HepG2 (cell line): ENCODE data around the gene MYO7A. TPM values are rescaled to one million over a fixed set of nuclear protein-coding genes. Genes with fewer than 3 reads are reported as not detected.

Source experiments
- ATAC-seq: fragments of 200-7000 bp; cut with Tn5 transposase; 3 replicates; pipeline ENCODE4 v1.9.1; 2020; ENCODE audit warnings: mild to moderate bottlenecking, moderate library complexity
- BruUV-seq: library from RNA; stranded (reverse); fragments of 400-500 nt; replicated peaks from 2 replicates; lab custom pipeline; 2021; lab: Mats Ljungman, UMichigan
- CTCF ChIA-PET: fragments of 300-600 bp; formaldehyde crosslinking; extraction: SDS; loops from one replicate; lab custom pipeline; 2021; ENCODE audit warnings: low total read pairs, inconsistent platforms, low intra/inter-chr PET ratio; lab: Yijun Ruan, JAX
- POLR2A ChIA-PET: fragments of 350-600 bp; sonication (Branson Sonifier 250); formaldehyde crosslinking; loops from one replicate; lab custom pipeline; 2020; ENCODE audit warnings: antibody characterized with exemption, inconsistent platforms; lab: Yijun Ruan, JAX
- DNase-seq: peaks from one replicate; pipeline ENCODE4 v3.0.0-alpha.2; 2015; ENCODE audit warnings: low spot score
- FAIRE-seq: peaks from 3 replicates; lab custom pipeline; 2011; peaks lifted over from hg19 to GRCh38; lab: Jason Lieb, UNC
- H2AFZ ChIP-seq: one replicate; pipeline ENCODE4 v1.6.1; 2011; ENCODE audit warnings: low read length, inconsistent platforms
- H3K27ac ChIP-seq: fragments of 300-600 bp; 3 replicates; pipeline ENCODE4 v1.8.0; 2011; ENCODE audit warnings: mixed run types, mild to moderate bottlenecking, mixed read lengths, low read length, inconsistent platforms; ENCODE audit not compliant: insufficient read depth; ENCODE audit errors: extremely low read length
- H3K27me3 ChIP-seq, 2 experiments: fragments of 200-600 bp in 1 of 2; 2 replicates in 1 of 2; 3 replicates in 1 of 2; pipeline versions ENCODE4 v1.6.0 to v1.8.0; 2011; ENCODE audit warnings: low read length in 2 of 2, mild to moderate bottlenecking in 2 of 2, moderate library complexity in 2 of 2, inconsistent platforms in 1 of 2; ENCODE audit not compliant: insufficient read depth in 2 of 2, control insufficient read depth in 1 of 2
- H3K36me3 ChIP-seq, 2 experiments: fragments of 200-600 bp in 1 of 2; replicated peaks in 1 of 2; 2 replicates in 1 of 2; 3 replicates in 1 of 2; pipeline versions ENCODE4 v1.5.1 to v1.8.0; 2011; ENCODE audit warnings: low read length in 2 of 2, inconsistent platforms in 1 of 2; ENCODE audit not compliant: insufficient read depth in 2 of 2, control insufficient read depth in 1 of 2
- H3K4me1 ChIP-seq: 2 replicates; pipeline ENCODE4 v1.5.1; 2012; ENCODE audit warnings: low read length, inconsistent platforms; ENCODE audit not compliant: insufficient read depth
- H3K4me2 ChIP-seq: 2 replicates; pipeline ENCODE4 v1.6.0; 2011; ENCODE audit warnings: low read depth, low read length, inconsistent platforms
- H3K4me3 ChIP-seq, 3 experiments: fragments of 200-600 bp in 1 of 3; sonication (generic), shearing (Covaris generic) in 1 of 3; replicated peaks in 1 of 3; 2 replicates each; pipeline ENCODE4 v1.5.1; 2011 to 2016; ENCODE audit warnings: low read length in 3 of 3, inconsistent platforms in 2 of 3, low read depth in 2 of 3, mild to moderate bottlenecking in 2 of 3, control low read depth in 1 of 3, mixed read lengths in 1 of 3; ENCODE audit not compliant: insufficient read depth in 1 of 3
- H3K79me2 ChIP-seq: one replicate; pipeline ENCODE4 v1.6.1; 2011; ENCODE audit warnings: low read length, inconsistent platforms; ENCODE audit not compliant: insufficient read depth
- H3K9ac ChIP-seq: 2 replicates; pipeline ENCODE4 v1.6.0; 2011; ENCODE audit warnings: mild to moderate bottlenecking, low read depth, low read length, inconsistent platforms; ENCODE audit not compliant: insufficient read depth
- H3K9me3 ChIP-seq: 2 replicates; pipeline ENCODE4 v1.5.1; 2012; ENCODE audit warnings: mild to moderate bottlenecking, low read length
- H4K20me1 ChIP-seq: 2 replicates; pipeline ENCODE4 v1.6.0; 2011; ENCODE audit warnings: inconsistent platforms, mild to moderate bottlenecking, low read length, moderate library complexity; ENCODE audit not compliant: insufficient read depth
- GATA4 ChIP-seq: sonication (generic); IDR thresholded peaks from 2 replicates; pipeline ENCODE4 v1.6.1; 2016; ENCODE audit warnings: antibody characterized with exemption, low read depth, borderline replicate concordance
- KDM5A ChIP-seq: fragments of 200-600 bp; sonication (generic); IDR thresholded peaks from 2 replicates; pipeline ENCODE4 v1.7.0; 2018; ENCODE audit warnings: antibody characterized with exemption, mild to moderate bottlenecking, low read length, borderline replicate concordance
- POLR2AphosphoS2 ChIP-seq: IDR thresholded peaks from 2 replicates; pipeline ENCODE4 v1.6.1; 2011; ENCODE audit warnings: low read depth, low read length, improper control_type of control experiment
- XBP1 ChIP-seq: sonication (generic); formaldehyde crosslinking; IDR thresholded peaks from 2 replicates; pipeline ENCODE4 v1.5.0; 2020; ENCODE audit warnings: missing genetic modification reagents
- ZNF468 ChIP-seq: sonication (generic); formaldehyde crosslinking; IDR thresholded peaks from 2 replicates; pipeline ENCODE4 v1.8.0; 2022; ENCODE audit warnings: mild to moderate bottlenecking, moderate library complexity, missing genetic modification reagents
- ZNF501 ChIP-seq: sonication (generic); formaldehyde crosslinking; IDR thresholded peaks from 2 replicates; pipeline ENCODE4 v1.5.1; 2020; ENCODE audit warnings: mild to moderate bottlenecking, moderate library complexity, missing genetic modification reagents
- ZNF772 ChIP-seq: sonication (generic); formaldehyde crosslinking; IDR thresholded peaks from 2 replicates; pipeline ENCODE4 v1.5.0; 2020; ENCODE audit warnings: mild to moderate bottlenecking, missing genetic modification reagents
- WGBS: methylation state at CpG from one replicate; pipeline ENCODE4 v1.1.6; 2017; ENCODE audit warnings: low lambda C conversion rate; 5-methylcytosine and 5-hydroxymethylcytosine counted together
- in situ Hi-C: cut with HindIII; loops from 2 replicates; pipeline ENCODE4 v1.10.0; 2017; ENCODE audit warnings: low pct_unique_long_range_greater_than_20kb; ENCODE audit not compliant: extremely low pct_ligation_motif_present
- intact Hi-C: fragments of 100-400 bp; cut with micrococcal nuclease; formaldehyde crosslinking; loops from one replicate; pipeline ENCODE4 v1.10.0; 2022; ENCODE audit not compliant: unreplicated experiment
- polyA plus RNA-seq, 8 experiments: library from polyadenylated mRNA; depleted of rRNA in 3 of 8; stranded (reverse) in 7 of 8; unstranded in 1 of 8; fragments of >200 nt; fragmentation: Illumina TruSeq in 4 of 8; extraction: Trizol in 4 of 8; gene quantifications; 2 replicates each; pipeline versions ENCODE4 v1.2.1 to v1.2.3, GENCODE V29; 2011 to 2016; ENCODE audit warnings: low read depth in 4 of 8, missing spikeins in 1 of 8, mixed read lengths in 1 of 8; ENCODE audit not compliant: insufficient read depth in 1 of 8
- total RNA-seq, 5 experiments: library from RNA; depleted of rRNA; stranded (reverse); fragments of >200 nt; fragmentation: Illumina TruSeq; extraction: Trizol; gene quantifications; 2 replicates each; pipeline ENCODE4 v1.2.3, GENCODE V29; 2016; ENCODE audit warnings: low read depth in 1 of 5
- TF ChIP-seq, protein P1 (sequence below), 2 experiments: sonication (generic) in 1 of 2; formaldehyde crosslinking in 1 of 2; IDR thresholded peaks; 2 replicates each; pipeline versions ENCODE4 v1.4.0 to v1.6.1; 2016 to 2020; ENCODE audit warnings: borderline replicate concordance in 1 of 2, low read depth in 1 of 2, mild to moderate bottlenecking in 1 of 2, missing genetic modification reagents in 1 of 2
- TF ChIP-seq, protein P2 (sequence below): sonication (generic); formaldehyde crosslinking; IDR thresholded peaks from 2 replicates; pipeline ENCODE4 v1.9.0; 2021; ENCODE audit warnings: missing genetic modification reagents, borderline replicate concordance
- TF ChIP-seq, protein P3 (sequence below): sonication (generic); formaldehyde crosslinking; IDR thresholded peaks from 2 replicates; pipeline ENCODE4 v1.4.0; 2020; ENCODE audit warnings: missing genetic modification reagents
- TF ChIP-seq, protein P4 (sequence below): sonication (generic); formaldehyde crosslinking; IDR thresholded peaks from 2 replicates; pipeline ENCODE4 v1.5.1; 2020; ENCODE audit warnings: missing genetic modification reagents, mild to moderate bottlenecking, borderline replicate concordance
- TF ChIP-seq, protein P5 (sequence below): sonication (generic); formaldehyde crosslinking; IDR thresholded peaks from 2 replicates; pipeline ENCODE4 v1.5.0; 2020; ENCODE audit warnings: missing genetic modification reagents, mild to moderate bottlenecking, borderline replicate concordance
- TF ChIP-seq, protein P6 (sequence below): sonication (generic); formaldehyde crosslinking; IDR thresholded peaks from 2 replicates; pipeline ENCODE4 v1.4.0; 2020; ENCODE audit warnings: missing genetic modification reagents

Gene MYO7A
- total and polyA plus RNA-seq, 2 of the 13 experiments (the other 11 are each of a cell fraction or from before 2014, with no cell fraction given), result 7.5 to 10.0 TPM

DNA sequence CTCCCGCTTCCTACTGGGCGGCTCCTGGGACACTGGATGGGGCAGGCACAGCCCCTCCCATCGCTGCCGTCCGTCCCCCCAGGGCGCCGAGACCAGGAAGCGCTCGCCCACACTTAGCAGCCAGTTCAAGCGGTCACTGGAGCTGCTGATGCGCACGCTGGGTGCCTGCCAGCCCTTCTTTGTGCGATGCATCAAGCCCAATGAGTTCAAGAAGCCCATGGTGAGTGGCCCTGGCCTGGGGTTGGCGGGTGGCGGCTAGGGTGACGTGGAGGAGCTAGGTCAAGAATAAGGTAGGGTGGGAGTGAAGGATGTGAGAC lies 44.6 kb downstream of the MYO7A start:
- Histone ChIP-seq H3K36me3 (no peaks in the 10 kb centered on the region), H3K4me3 (peak overlapping the region in 1 of 3 experiments; percentile 6; a peak in 1 of 6 replicates), H3K9ac (no peak overlapping the region), H3K4me2 (peak overlapping the region; percentile 69; the same call in 1 of the 2 replicates), H3K9me3 (no peaks in the 10 kb centered on the region), H3K27ac (no peak overlapping the region), H3K79me2 (no peaks in the 10 kb centered on the region), H2AFZ (no peak overlapping the region), H3K27me3 (no peaks in the 10 kb centered on the region), H3K4me1 (peaks cover 43% of the 10 kb centered on the region), H4K20me1 (no peaks in the 10 kb centered on the region)
- DNase-seq (peak; percentile 7), ATAC-seq (peak; percentile 23), FAIRE-seq (no peak)
- CTCF ChIA-PET, result no interaction called here
- no TSS peak for BruUV-seq
- intact Hi-C loops (loop anchor here (1.0 to 2.0 kb wide), 2 partner anchors 16 to 41 kb away; no protein-coding TSS in a partner anchor), in situ Hi-C loops (no loop called here)
- POLR2A ChIA-PET, result interaction anchor here (2.6 kb wide), 1 partner anchor 45 kb away, joined by 12 read pairs; the partner anchor contains the start of gene MYO7A
- 58% methylated on average over 10 of the region's 16 CpGs for WGBS
- TF ChIP-seq GATA4 (no peak), ZNF501 (CRISPR knock-in tag) (no peak), XBP1 (CRISPR knock-in tag) (no peak), KDM5A (no peak), ZNF468 (CRISPR knock-in tag) (no peak), POLR2AphosphoS2 (no peak), ZNF772 (CRISPR knock-in tag) (no peak)
- TF ChIP-seq, protein P1, sequence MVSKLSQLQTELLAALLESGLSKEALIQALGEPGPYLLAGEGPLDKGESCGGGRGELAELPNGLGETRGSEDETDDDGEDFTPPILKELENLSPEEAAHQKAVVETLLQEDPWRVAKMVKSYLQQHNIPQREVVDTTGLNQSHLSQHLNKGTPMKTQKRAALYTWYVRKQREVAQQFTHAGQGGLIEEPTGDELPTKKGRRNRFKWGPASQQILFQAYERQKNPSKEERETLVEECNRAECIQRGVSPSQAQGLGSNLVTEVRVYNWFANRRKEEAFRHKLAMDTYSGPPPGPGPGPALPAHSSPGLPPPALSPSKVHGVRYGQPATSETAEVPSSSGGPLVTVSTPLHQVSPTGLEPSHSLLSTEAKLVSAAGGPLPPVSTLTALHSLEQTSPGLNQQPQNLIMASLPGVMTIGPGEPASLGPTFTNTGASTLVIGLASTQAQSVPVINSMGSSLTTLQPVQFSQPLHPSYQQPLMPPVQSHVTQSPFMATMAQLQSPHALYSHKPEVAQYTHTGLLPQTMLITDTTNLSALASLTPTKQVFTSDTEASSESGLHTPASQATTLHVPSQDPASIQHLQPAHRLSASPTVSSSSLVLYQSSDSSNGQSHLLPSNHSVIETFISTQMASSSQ (IDR thresholded peaks at IDR 0.05; ENCODE audit: low read depth), result no peak
- TF ChIP-seq, protein P1 (CRISPR knock-in tag; IDR thresholded peaks at IDR 0.05; ENCODE audit: borderline replicate concordance), result no peak
- TF ChIP-seq, protein P2, sequence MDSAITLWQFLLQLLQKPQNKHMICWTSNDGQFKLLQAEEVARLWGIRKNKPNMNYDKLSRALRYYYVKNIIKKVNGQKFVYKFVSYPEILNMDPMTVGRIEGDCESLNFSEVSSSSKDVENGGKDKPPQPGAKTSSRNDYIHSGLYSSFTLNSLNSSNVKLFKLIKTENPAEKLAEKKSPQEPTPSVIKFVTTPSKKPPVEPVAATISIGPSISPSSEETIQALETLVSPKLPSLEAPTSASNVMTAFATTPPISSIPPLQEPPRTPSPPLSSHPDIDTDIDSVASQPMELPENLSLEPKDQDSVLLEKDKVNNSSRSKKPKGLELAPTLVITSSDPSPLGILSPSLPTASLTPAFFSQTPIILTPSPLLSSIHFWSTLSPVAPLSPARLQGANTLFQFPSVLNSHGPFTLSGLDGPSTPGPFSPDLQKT, result no peak
- TF ChIP-seq, protein P3, sequence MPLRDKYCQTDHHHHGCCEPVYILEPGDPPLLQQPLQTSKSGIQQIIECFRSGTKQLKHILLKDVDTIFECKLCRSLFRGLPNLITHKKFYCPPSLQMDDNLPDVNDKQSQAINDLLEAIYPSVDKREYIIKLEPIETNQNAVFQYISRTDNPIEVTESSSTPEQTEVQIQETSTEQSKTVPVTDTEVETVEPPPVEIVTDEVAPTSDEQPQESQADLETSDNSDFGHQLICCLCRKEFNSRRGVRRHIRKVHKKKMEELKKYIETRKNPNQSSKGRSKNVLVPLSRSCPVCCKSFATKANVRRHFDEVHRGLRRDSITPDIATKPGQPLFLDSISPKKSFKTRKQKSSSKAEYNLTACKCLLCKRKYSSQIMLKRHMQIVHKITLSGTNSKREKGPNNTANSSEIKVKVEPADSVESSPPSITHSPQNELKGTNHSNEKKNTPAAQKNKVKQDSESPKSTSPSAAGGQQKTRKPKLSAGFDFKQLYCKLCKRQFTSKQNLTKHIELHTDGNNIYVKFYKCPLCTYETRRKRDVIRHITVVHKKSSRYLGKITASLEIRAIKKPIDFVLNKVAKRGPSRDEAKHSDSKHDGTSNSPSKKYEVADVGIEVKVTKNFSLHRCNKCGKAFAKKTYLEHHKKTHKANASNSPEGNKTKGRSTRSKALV (CRISPR knock-in tag), result no peak
- TF ChIP-seq, protein P4, sequence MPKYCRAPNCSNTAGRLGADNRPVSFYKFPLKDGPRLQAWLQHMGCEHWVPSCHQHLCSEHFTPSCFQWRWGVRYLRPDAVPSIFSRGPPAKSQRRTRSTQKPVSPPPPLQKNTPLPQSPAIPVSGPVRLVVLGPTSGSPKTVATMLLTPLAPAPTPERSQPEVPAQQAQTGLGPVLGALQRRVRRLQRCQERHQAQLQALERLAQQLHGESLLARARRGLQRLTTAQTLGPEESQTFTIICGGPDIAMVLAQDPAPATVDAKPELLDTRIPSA, result no peak
- TF ChIP-seq, protein P5, sequence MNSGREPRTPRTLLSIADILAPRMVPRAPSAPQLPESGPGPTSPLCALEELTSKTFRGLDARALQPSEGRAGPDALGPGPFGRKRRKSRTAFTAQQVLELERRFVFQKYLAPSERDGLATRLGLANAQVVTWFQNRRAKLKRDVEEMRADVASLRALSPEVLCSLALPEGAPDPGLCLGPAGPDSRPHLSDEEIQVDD (CRISPR knock-in tag), result no peak
- TF ChIP-seq, protein P6, sequence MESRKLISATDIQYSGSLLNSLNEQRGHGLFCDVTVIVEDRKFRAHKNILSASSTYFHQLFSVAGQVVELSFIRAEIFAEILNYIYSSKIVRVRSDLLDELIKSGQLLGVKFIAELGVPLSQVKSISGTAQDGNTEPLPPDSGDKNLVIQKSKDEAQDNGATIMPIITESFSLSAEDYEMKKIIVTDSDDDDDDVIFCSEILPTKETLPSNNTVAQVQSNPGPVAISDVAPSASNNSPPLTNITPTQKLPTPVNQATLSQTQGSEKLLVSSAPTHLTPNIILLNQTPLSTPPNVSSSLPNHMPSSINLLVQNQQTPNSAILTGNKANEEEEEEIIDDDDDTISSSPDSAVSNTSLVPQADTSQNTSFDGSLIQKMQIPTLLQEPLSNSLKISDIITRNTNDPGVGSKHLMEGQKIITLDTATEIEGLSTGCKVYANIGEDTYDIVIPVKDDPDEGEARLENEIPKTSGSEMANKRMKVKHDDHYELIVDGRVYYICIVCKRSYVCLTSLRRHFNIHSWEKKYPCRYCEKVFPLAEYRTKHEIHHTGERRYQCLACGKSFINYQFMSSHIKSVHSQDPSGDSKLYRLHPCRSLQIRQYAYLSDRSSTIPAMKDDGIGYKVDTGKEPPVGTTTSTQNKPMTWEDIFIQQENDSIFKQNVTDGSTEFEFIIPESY (CRISPR knock-in tag), result peak; percentile 87
